Ectodermal cell (in vitro differentiated cells): Measurements from ENCODE around the gene CSNK1G1.
"Not testable (repeated sequence)": the region's sequence is repeated elsewhere in the genome, so short reads cannot be mapped to it uniquely, and the experiment has no call there.

ENCODE experiments used
- H3K27ac ChIP-seq: 2 replicates; pipeline ENCODE4 v1.7.0; 2013; ENCODE audit warnings: mild to moderate bottlenecking, low read depth, low read length; ENCODE audit not compliant: insufficient read depth, poor library complexity, severe bottlenecking
- H3K27me3 ChIP-seq: 2 replicates; pipeline ENCODE4 v1.7.0; 2013; ENCODE audit warnings: mild to moderate bottlenecking, low read length; ENCODE audit not compliant: insufficient read depth, control insufficient read depth, poor library complexity, severe bottlenecking
- H3K36me3 ChIP-seq: one replicate; pipeline ENCODE4 v1.7.0; 2013; ENCODE audit warnings: low read length; ENCODE audit not compliant: control insufficient read depth, insufficient read depth
- H3K4me1 ChIP-seq: one replicate; pipeline ENCODE4 v1.7.0; 2013; ENCODE audit warnings: low read length; ENCODE audit not compliant: control insufficient read depth, insufficient read depth
- H3K4me3 ChIP-seq: 2 replicates; pipeline ENCODE4 v1.7.0; 2013; ENCODE audit warnings: low read depth, low read length, control low read depth; ENCODE audit not compliant: insufficient read depth
- H3K9me3 ChIP-seq: 2 replicates; pipeline ENCODE4 v1.7.0; 2013; ENCODE audit warnings: mild to moderate bottlenecking, low read length, moderate library complexity; ENCODE audit not compliant: control insufficient read depth
- WGBS, 2 experiments: methylation state at CpG; one replicate each; pipeline ENCODE4 v1.1.7; 2013; ENCODE audit warnings: missing lambda C conversion rate in 2 of 2; 5-methylcytosine and 5-hydroxymethylcytosine counted together

Gene CSNK1G1

DNA sequence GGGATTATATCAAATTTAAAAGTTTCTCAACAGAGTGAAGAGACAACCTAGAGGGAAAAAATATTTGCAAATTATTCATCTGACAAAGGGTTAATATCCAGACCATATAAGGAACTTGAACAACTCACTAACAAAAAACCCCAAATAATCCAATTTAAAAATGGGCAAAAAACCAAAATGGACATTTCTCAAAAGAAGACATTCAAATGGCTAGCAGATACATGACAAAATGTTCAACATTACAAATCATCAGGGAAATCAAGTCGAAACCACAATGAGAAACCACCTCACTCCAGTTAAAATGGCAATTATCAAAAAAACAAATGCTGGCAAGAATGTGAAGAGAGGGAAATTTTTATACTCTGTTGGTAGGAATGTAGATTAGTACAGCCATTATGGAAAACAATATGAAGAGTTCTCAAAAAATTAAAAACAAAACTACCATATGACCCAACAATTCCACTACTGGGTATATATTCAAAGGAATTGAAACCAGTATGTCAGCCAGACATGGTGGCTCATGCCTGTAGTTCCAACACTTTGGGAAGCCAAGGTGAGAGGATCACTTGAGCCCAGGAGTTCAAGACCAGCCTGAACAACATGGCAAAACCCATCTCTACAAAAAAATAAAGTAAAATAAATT, 88.5 kb downstream of the CSNK1G1 start:
- Histone ChIP-seq H3K4me3 (no peak overlapping the region), H3K36me3 (no peaks in the 10 kb centered on the region), H3K27me3 (no peaks in the 10 kb centered on the region), H3K4me1 (no peaks in the 10 kb centered on the region), H3K9me3 (no peaks in the 10 kb centered on the region), H3K27ac (no peak overlapping the region)
- 93% methylated on average over 1 of the region's 1 CpG; no CpG with 5 or more reads in 1 of the 2 experiments for WGBS, 2 experiments

DNA sequence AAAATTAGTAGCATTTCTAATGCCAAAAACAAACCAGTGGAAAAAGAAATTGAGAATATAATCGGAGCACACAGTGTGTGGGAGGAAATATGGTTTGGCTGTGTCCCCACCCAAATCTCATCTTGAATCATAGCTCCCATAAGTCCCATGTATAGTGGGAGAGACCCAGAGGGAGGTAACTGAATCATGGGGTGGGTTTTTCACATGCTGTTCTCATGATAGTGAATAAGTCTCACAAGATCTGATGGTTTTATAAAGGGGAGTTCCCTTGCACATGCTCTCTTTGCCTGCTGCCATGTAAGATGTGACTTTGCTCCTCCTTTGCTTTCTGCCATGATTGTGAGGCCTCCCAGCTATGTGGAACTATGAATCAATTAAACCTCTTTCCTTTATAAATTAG, 90.8 kb downstream of the CSNK1G1 start:
- not testable (repeated sequence) for H3K4me3 ChIP-seq, H3K9me3 ChIP-seq, H3K4me1 ChIP-seq, H3K27ac ChIP-seq, H3K27me3 ChIP-seq, H3K36me3 ChIP-seq
- 100% methylated on average over 1 of the region's 1 CpG; no CpG with 5 or more reads in 1 of the 2 experiments for WGBS, 2 experiments

DNA sequence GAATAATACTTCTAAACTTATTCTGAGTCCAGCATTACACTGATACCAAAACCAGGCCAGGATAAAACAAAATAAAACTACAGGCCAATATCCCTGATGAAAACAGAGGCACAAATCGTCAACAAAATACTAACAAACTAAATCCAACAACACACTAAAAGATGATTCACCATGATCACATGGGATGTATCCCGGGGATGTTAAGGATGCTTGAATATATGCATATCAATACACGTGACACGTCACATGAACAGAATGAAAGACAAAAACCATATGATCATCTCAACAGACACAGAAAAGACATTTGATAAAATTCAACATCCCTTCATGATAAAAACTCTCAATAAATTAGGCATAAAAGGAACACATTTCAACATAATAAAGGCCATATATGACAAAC, 91.5 kb downstream of the CSNK1G1 start:
- WGBS, 2 experiments = 89 to 94% methylated on average over 4 of the region's 4 CpGs
- H3K4me1 ChIP-seq = no peaks in the 10 kb centered on the region
- no peaks in the 10 kb centered on the region for H3K9me3 ChIP-seq
- H3K4me3 ChIP-seq = no peak overlapping the region
- H3K27me3 ChIP-seq = no peaks in the 10 kb centered on the region
- H3K27ac ChIP-seq = no peak overlapping the region
- H3K36me3 ChIP-seq = no peaks in the 10 kb centered on the region

DNA sequence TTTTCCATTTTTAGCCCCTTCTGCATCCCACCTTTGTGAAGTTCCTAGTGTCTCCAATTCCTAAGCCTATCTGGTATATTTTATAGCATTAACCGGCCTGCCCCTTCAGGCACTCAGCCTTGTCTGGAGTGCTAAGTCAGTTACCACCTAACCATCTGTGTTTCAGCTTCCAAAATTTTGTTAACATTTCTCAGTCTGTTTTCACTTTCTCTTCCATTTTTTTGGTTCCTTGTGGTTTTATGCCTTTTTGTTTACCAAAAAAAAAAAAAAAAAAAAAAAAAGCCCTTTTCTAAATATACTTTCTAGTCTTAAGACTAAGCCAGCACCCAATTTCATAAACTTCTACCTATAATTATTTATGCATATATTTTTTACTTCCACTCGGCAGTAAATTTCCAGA, 92.4 kb downstream of the CSNK1G1 start:
- H3K27me3 ChIP-seq = no peaks in the 10 kb centered on the region
- H3K4me3 ChIP-seq = no peak overlapping the region
- H3K27ac ChIP-seq = no peak overlapping the region
- no peaks in the 10 kb centered on the region for H3K9me3 ChIP-seq
- 90 to 100% methylated on average over 1 to 2 of the region's 2 CpGs for WGBS, 2 experiments
- no peaks in the 10 kb centered on the region for H3K4me1 ChIP-seq
- no peaks in the 10 kb centered on the region for H3K36me3 ChIP-seq

DNA sequence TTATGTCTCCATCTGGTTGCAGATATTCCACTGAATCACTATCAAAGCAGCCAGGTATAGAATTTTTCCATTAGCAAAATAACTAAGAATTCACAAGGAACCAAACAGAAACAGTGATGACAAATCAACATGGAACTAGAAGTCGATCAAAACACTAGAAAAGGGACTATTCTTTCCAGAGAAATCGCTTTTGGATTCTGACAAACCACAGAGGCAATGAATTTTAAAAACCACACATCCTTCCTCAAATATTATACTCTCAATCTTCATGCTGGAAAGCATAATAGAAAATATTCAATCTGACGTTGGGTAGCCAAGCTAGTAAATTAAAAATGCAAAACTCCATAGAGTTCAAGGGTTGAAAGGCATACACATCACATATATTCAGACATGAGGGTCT, 99.9 kb downstream of the CSNK1G1 start:
- Histone ChIP-seq H3K4me3 (no peak overlapping the region), H3K27ac (no peak overlapping the region), H3K36me3 (no peaks in the 10 kb centered on the region), H3K9me3 (peaks cover 4% of the 10 kb centered on the region), H3K4me1 (no peaks in the 10 kb centered on the region), H3K27me3 (no peaks in the 10 kb centered on the region)
- WGBS, 2 experiments = 91 to 96% methylated on average over 3 of the region's 3 CpGs

DNA sequence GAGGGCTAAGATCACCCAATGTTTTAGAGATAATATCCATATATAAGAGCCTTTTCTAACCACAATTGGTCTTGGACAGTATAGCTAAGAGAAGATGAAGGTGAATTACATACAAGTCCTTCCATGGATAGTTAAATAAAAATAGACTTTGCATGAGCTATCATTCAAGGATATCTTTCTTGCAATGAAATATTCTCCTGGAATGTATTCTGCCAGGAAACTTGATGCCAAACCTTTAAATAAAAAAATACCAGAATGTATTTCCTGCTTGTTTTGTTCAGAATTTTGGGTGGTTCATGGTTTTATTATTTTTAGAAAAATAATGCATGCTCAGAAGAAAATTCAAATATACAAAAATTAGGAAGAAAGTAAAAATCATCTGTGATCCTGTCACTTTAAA, 104.3 kb downstream of the CSNK1G1 start:
- Histone ChIP-seq H3K27me3 (no peaks in the 10 kb centered on the region), H3K4me1 (no peaks in the 10 kb centered on the region), H3K36me3 (no peaks in the 10 kb centered on the region), H3K4me3 (no peak overlapping the region), H3K27ac (no peak overlapping the region), H3K9me3 (peaks cover 3% of the 10 kb centered on the region)

DNA sequence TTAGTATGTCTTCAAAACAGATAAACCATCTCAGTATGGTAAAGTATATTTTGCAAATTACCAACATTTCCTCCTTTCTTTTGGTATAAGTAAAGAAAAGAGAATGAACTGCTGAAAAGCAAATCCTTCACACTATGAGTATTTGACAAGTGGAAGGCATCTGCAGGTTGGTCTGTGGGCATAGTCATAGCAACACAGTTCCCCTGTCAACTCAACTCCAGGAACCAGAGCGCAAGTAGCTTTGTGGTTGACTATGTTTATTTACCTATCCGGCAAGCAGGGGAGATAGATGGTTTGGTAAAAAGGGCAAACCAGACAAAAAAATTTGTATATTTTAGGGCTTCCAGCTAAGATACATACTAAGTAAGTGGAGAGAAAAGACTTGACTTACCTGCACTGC, 104.9 kb downstream of the CSNK1G1 start:
- no peaks in the 10 kb centered on the region for H3K4me1 ChIP-seq
- no peak overlapping the region for H3K4me3 ChIP-seq
- H3K9me3 ChIP-seq = peaks cover under 1% of the 10 kb centered on the region
- H3K27ac ChIP-seq = no peak overlapping the region
- no peaks in the 10 kb centered on the region for H3K27me3 ChIP-seq
- 93% methylated on average over 2 of the region's 2 CpGs for WGBS, 2 experiments
- H3K36me3 ChIP-seq = no peaks in the 10 kb centered on the region

DNA sequence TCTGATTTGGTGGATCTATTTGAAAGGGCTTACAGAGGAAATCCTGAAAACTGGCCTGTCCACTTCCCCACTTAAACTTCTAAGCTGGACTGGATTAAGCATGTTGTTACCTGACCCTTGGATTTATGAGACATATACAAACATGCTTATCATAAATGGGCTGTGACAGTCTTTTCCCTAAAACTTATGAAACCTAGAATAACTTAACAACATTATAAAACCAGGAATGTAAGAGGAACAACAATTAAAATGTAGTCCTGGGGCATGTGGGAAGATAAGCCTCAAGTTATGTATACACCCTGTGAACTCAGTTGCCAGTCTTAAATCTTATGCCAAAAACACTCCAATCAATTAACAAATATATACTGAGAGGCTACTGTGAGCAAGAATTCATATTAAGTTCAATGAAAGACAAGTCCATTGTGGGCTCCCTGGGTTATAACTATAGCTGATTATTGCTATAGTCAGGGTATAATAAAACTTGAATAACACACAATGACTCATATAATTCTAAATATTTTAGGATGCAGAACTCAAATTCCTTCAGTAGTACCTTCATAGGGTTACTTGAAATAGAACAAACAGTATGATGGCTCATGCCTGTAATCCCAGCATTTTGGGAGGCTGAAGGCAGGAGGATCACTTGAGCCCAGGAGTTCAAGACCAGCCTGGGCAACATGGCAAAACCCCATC, 105.9 kb downstream of the CSNK1G1 start:
- H3K27me3 ChIP-seq = no peaks in the 10 kb centered on the region

DNA sequence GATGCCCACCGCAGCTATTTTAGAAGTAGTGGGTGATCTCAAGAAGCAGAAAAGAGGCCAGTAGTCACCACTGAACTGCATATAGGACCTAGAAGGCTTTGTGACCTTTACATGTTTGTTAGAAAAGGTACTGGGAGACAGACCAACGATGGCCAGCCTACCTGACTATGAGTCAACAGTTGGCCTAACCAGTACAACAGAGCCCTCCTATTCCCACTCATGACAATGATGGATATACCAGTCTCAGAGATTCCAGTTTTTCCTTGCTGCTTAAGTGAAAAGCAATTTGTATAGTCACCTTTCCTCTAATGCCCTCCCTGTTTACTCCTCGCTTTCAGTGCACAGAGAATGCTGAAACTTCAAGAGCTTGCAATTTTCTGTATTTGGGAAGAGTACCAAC, 106.6 kb downstream of the CSNK1G1 start:
- no peak overlapping the region for H3K27ac ChIP-seq
- 91 to 95% methylated on average over 3 of the region's 3 CpGs for WGBS, 2 experiments
- no peaks in the 10 kb centered on the region for H3K27me3 ChIP-seq
- no peaks in the 10 kb centered on the region for H3K4me1 ChIP-seq
- H3K4me3 ChIP-seq = no peak overlapping the region
- H3K36me3 ChIP-seq = no peaks in the 10 kb centered on the region
- no peaks in the 10 kb centered on the region for H3K9me3 ChIP-seq

More for the DNA sequence above, 105.9 kb downstream of the CSNK1G1 start:
- H3K9me3 ChIP-seq = no peaks in the 10 kb centered on the region
- no peaks in the 10 kb centered on the region for H3K4me1 ChIP-seq
- H3K27ac ChIP-seq = no peak overlapping the region
- no peaks in the 10 kb centered on the region for H3K36me3 ChIP-seq
- H3K4me3 ChIP-seq = no peak overlapping the region

DNA sequence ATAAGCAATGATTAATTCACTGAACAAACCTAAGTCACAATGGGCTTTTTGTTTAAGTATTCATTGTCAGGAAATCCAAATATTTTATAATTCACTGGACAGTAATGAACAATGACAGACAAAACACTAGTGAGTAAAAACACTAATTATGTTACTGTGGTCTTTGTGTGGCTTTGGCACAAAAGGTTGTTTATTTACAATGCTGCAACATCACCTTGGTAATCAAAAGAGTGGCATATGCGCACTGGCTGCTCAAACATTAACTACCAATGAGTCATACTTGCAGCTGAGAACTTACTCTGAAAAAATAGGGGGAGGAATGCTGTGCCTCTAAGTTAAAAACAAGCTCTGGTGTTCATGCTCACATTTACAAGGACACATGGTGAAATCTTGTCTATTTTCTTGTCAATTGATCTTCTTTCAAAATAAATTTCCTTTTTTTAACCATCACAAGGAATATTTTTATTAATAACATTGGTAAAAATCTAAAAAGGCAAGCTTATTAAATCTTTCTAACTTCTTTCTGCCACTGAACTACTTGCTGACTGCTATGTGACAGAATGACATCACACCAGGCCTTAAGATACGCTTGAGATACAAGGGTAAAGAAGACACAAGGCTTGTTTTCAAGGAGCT, 107.9 kb downstream of the CSNK1G1 start:
- 80 to 100% methylated on average over 2 of the region's 2 CpGs for WGBS, 2 experiments
- Histone ChIP-seq H3K4me3 (no peak overlapping the region), H3K36me3 (no peaks in the 10 kb centered on the region), H3K27me3 (no peaks in the 10 kb centered on the region), H3K4me1 (no peaks in the 10 kb centered on the region), H3K9me3 (no peaks in the 10 kb centered on the region), H3K27ac (peak overlapping the region; percentile 38)
